Immature natural killer cell (primary cell): Measurements from ENCODE around the gene CRHR1. TPM values are rescaled to one million over a fixed set of nuclear protein-coding genes. Genes with fewer than 3 reads are reported as not detected.

Source experiments
- DNase-seq, 3 donors: peaks; one replicate each; pipeline ENCODE4 v3.0.0; 2022; ENCODE audit warnings: mixed read lengths in 1 of 3
- H3K27ac Mint-ChIP-seq, 6 donors: one replicate each; pipeline ENCODE4 v1.8.0; 2020; ENCODE audit warnings: mixed read lengths in 6 of 6, mild to moderate bottlenecking in 5 of 6, inconsistent platforms in 4 of 6, moderate library complexity in 3 of 6
- H3K27me3 Mint-ChIP-seq, 3 donors: one replicate each; pipeline ENCODE4 v1.8.0; 2020 to 2021; ENCODE audit warnings: low read depth in 3 of 3, mild to moderate bottlenecking in 3 of 3, mixed read lengths in 3 of 3, moderate library complexity in 3 of 3, inconsistent platforms in 1 of 3
- H3K36me3 Mint-ChIP-seq, 3 donors: one replicate each; pipeline ENCODE4 v1.8.0; 2020; ENCODE audit warnings: mixed read lengths in 3 of 3, inconsistent platforms in 2 of 3, mild to moderate bottlenecking in 2 of 3
- H3K4me1 Mint-ChIP-seq, 2 donors: one replicate each; pipeline ENCODE4 v1.8.0; 2020; ENCODE audit warnings: inconsistent platforms in 2 of 2, mild to moderate bottlenecking in 2 of 2, mixed read lengths in 2 of 2, moderate library complexity in 1 of 2
- H3K4me3 Mint-ChIP-seq, 5 donors: one replicate each; pipeline ENCODE4 v1.8.0; 2020; ENCODE audit warnings: mild to moderate bottlenecking in 5 of 5, mixed read lengths in 5 of 5, inconsistent platforms in 3 of 5, moderate library complexity in 3 of 5
- H3K9me3 Mint-ChIP-seq, 6 donors: one replicate each; pipeline ENCODE4 v1.8.0; 2020; ENCODE audit warnings: mild to moderate bottlenecking in 6 of 6, mixed read lengths in 6 of 6, inconsistent platforms in 4 of 6, moderate library complexity in 3 of 6
- polyA plus RNA-seq, 3 donors: library from polyadenylated mRNA; unstranded; fragments of 300-500 nt; fragmentation: Illumina TruSeq; gene quantifications; one replicate each; pipeline ENCODE4 v1.2.3, GENCODE V29; 2021

CRHR1 gene
- polyA plus RNA-seq, 3 donors from 2014 or later: not detected

DNA sequence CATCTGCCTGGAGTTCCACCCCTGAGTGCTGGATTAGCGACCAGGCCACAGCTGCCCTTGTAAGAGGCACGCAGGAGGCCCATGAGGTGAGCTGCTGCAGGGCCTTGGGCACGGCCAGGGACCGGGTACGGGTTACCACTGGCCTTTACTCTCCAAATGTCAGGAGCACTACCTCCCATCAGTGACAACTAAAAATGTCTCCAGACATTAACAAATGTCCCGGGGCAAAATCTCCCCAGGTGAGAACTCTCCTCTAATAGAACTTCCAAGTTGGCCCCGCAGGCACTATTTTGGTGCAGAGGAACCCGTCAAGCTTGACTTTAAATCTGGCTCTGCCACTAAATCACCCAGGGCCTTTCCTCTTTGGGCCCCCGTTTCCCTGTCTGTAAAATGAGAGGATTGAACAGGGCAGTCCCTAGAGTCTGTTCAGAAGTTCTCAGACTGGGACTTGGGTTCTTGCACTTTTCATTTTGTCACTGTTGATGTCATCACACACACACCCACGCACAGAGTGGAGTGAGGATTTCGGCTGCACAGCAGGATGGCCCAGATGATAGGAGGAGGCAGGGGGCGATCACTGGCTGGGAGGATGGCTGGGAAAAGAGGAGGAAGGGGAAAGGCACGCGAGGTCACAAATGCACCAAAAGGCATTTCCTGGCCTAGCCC is 85.7 kb downstream of the CRHR1 start:
- Mint-ChIP-seq H3K9me3 (no peaks in the 10 kb centered on the region), H3K4me3 (no peak overlapping the region), H3K27ac (no peak overlapping the region), H3K27me3 (peaks cover 0 to 6% (median 1%) of the 10 kb centered on the region in 3 donors), H3K36me3 (no peaks in the 10 kb centered on the region), H3K4me1 (no peaks in the 10 kb centered on the region)
- DNase-seq: no peak

DNA sequence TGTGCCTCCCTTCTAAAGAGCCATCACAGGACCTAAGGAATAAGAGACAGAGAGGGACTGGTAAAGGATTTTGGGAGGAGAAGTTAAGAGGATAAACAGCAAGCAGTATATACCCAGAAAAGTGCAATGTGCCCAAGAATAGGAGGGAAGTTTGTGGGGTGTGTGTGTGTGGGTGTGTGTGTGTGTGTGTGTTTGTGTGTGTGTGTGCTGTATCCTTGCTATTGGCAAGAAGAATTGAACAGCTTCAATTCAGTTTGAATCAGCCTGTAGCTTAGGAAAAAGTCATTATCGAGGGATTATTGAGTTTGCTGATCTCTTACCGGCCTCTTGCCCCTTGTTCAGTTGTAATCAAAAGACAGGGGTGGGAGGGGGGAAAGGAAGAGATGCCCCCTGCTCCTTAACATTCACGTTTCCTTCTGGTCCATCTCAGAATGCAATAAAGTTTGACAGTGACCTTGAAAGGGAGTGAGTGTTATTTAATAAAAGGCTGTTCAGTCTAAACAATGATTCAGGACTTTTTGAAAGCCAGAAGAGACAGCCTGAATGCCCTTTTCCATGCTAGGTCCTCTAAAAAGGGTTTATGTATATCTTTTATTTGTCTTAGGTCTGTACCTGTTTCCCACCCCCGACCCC is 86.3 kb downstream of the CRHR1 start:
- H3K4me3 Mint-ChIP-seq: no peak overlapping the region
- H3K4me1 Mint-ChIP-seq: no peaks in the 10 kb centered on the region
- no peaks in the 10 kb centered on the region for H3K9me3 Mint-ChIP-seq
- no peak for DNase-seq
- H3K27ac Mint-ChIP-seq: no peak overlapping the region
- no peaks in the 10 kb centered on the region for H3K36me3 Mint-ChIP-seq
- H3K27me3 Mint-ChIP-seq: peaks cover 0 to 6% (median 1%) of the 10 kb centered on the region in 3 donors

DNA sequence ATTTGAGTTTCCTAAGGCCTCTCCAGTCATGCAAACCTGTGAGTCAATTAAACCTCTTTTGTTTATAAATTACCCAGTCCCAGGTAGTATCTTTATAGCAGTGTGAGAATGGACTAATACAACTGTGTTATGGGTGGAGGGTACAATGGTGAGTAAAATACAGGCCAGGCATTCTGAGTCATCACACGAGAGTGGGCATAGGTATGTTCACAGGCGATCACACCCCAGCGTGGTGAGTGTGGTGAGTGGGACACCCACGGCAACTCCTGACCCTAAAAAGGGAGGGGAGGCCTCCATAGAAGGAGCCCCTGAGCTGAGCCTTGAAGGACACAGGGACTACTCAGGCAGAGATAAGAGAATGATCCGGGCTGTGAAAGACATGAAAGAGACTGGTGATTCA is 87.6 kb downstream of the CRHR1 start:
- H3K27ac Mint-ChIP-seq: no peak overlapping the region
- no peaks in the 10 kb centered on the region for H3K9me3 Mint-ChIP-seq
- no peak overlapping the region for H3K4me3 Mint-ChIP-seq
- H3K4me1 Mint-ChIP-seq: no peaks in the 10 kb centered on the region
- no peak for DNase-seq
- no peaks in the 10 kb centered on the region for H3K36me3 Mint-ChIP-seq
- peaks cover 0 to 9% (median 1%) of the 10 kb centered on the region in 3 donors for H3K27me3 Mint-ChIP-seq

DNA sequence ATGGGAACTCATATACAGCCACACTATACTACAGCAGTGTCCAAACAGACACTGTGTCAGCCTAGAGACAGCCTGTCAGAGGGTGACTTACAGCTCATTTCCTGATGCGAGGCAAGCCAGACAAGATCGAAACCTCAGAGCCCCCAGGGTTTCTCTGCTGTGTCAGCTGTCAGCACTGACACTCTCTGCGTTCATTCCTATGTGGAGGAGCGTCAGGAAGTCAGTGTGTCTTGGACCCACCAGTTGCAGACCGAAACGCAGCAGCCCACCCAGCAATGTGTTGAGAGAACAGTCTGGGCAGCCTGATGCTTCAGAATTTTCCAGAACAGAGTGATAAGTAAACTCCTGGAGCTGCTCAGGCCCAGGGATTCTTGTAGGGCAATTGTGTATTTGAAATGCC is 89.6 kb downstream of the CRHR1 start:
- Mint-ChIP-seq H3K27ac (no peak overlapping the region), H3K36me3 (no peaks in the 10 kb centered on the region), H3K9me3 (peaks cover 0 to 1% (median 0%) of the 10 kb centered on the region in 6 donors), H3K4me3 (no peak overlapping the region), H3K27me3 (peaks cover 0 to 9% (median 1%) of the 10 kb centered on the region in 3 donors), H3K4me1 (no peaks in the 10 kb centered on the region)
- DNase-seq: no peak

DNA sequence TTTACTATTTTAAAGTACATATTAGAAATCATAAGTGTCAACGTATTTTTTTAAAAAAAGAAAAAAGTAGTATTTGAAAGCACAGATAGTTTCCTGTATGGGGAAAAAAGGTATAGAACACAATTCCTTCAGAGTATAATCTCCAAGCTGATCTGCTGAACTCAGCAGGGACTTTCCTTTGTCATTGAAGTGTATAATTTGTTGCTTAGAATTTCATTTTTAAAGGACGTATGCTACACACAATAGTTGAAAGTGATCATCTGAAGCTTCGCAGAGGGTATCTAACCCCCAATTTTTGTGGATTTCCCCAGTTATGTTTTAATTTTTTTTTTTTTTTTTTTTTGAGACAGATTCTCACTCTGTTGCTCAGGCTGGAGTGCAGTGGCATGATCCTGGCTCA is 90.0 kb downstream of the CRHR1 start:
- no peak overlapping the region for H3K27ac Mint-ChIP-seq
- H3K9me3 Mint-ChIP-seq: peaks cover 0 to 1% (median 0%) of the 10 kb centered on the region in 6 donors
- no peaks in the 10 kb centered on the region for H3K36me3 Mint-ChIP-seq
- H3K4me1 Mint-ChIP-seq: no peaks in the 10 kb centered on the region
- peaks cover 0 to 9% (median 1%) of the 10 kb centered on the region in 3 donors for H3K27me3 Mint-ChIP-seq
- no peak for DNase-seq
- no peak overlapping the region for H3K4me3 Mint-ChIP-seq

DNA sequence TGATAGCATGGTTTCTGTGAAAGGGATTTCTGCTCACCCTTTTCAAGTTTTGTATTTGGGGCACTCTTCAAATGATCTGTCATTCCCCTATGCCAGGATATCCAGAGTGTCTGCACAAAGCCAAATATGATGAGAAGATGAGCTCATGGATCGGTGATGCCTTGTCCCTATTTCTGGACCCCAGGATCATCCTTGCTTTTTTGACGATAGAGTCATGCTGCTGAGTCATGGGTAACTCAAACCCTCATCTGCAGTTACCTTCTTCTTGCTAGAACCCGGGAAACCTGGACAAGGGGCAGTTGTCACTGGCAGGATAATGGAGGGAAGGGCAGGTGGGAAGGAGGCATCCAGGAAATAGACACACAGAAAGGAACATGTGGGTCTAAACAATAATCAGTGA is 92.4 kb downstream of the CRHR1 start:
- DNase-seq: no peak
- Mint-ChIP-seq H3K9me3 (peaks cover 0 to 1% (median 0%) of the 10 kb centered on the region in 6 donors), H3K27me3 (peaks cover 0 to 7% (median 1%) of the 10 kb centered on the region in 3 donors), H3K27ac (no peak overlapping the region), H3K4me3 (no peak overlapping the region), H3K4me1 (no peaks in the 10 kb centered on the region), H3K36me3 (no peaks in the 10 kb centered on the region)

DNA sequence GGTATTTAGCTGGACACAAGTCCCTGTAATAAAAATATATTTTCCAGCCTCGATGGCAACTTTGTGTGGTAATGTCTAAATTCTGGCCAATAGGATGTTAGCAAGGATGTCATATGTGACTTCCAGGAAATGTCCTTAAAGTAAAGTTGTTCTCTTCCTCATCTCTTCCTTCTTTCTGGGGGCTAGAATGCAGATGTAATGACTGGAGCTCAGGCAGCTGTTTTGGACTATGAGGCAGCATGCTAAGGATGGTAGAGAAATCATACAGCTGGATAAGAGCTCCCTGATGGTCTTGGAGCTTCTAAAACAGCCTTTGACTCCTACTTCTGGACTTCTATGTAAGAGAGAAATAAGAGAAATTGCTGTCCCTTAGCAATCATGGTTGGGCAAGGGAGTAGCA is 93.3 kb downstream of the CRHR1 start:
- Mint-ChIP-seq H3K36me3 (no peaks in the 10 kb centered on the region), H3K27ac (no peak overlapping the region)

DNA sequence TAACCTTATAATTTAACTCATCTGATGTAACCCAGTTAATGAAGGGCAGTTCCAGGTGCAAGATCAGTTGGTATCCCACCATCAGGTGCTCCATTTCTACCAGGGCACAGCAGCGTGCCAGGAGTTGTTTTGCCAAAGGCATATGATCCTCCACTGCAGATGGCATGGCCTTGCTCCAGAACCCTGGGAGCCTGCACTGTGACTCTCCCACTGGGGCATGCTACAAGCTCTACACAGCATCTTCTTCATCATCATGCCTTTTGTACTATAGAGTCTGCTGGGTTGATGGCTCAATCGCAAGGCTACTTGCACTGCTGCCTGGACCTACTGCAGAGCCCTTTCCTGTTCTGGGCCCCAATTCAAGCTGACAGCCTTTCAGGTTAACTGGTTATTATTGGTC is 98.9 kb downstream of the CRHR1 start:
- H3K9me3 Mint-ChIP-seq: peaks cover 0 to 11% (median under 1%) of the 10 kb centered on the region in 6 donors
- H3K27me3 Mint-ChIP-seq: peaks cover 0 to 3% (median 2%) of the 10 kb centered on the region in 3 donors
- H3K4me1 Mint-ChIP-seq: peaks cover 2 to 6% of the 10 kb centered on the region in 2 donors
- H3K36me3 Mint-ChIP-seq: peaks cover 0 to 3% (median 0%) of the 10 kb centered on the region in 3 donors
- no peak overlapping the region for H3K4me3 Mint-ChIP-seq
- DNase-seq: no peak
- no peak overlapping the region for H3K27ac Mint-ChIP-seq

More for the DNA sequence above, 93.3 kb downstream of the CRHR1 start:
- H3K4me1 Mint-ChIP-seq: peaks cover 0 to 2% of the 10 kb centered on the region in 2 donors
- H3K27me3 Mint-ChIP-seq: peaks cover 0 to 8% (median 0%) of the 10 kb centered on the region in 3 donors
- H3K9me3 Mint-ChIP-seq: peaks cover 0 to 1% (median 0%) of the 10 kb centered on the region in 6 donors
- no peak overlapping the region for H3K4me3 Mint-ChIP-seq
- DNase-seq: no peak

Other genes starting within 250 kb of the CRHR1 start
- not detected for gene SPPL2C, start 60.6 kb downstream of the CRHR1 start, polyA plus RNA-seq
- gene MAPT, start 110.2 kb downstream of the CRHR1 start, polyA plus RNA-seq: under 1 TPM in 1 of 3 donors, not detected in 2; 0.40 TPM
- not detected for gene STH, start 214.9 kb downstream of the CRHR1 start, polyA plus RNA-seq